Measurements from ENCODE around the gene CPEB3.
A peak's percentile ranks its signal among the peaks of the same experiment; 100 is the strongest.
"Not testable (repeated sequence)": the region's sequence is repeated elsewhere in the genome, so short reads cannot be mapped to it uniquely, and the experiment has no call there.

CPEB3 gene

DNA sequence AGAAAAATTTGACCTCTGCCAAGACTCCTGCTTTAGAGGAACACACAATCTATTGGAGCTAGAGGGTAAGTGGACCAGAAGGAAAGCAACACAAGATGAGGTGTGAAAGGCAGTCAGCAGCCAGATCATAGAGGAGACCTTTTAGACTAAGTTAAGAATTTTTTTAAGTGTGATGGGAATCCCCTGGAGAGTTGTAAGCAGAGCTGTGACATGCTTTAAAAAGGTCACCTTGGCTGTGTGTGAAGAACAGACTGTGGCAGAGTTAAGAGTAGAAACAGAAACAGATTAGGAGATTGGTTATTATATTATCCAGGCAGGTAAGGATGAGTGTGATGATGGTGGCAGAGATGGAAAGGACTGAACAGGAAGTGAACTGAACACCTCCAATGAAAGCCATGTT lies 23.5 kb downstream of the CPEB3 start:
- DNase-seq (ENCODE audit: low read depth): no peak

DNA sequence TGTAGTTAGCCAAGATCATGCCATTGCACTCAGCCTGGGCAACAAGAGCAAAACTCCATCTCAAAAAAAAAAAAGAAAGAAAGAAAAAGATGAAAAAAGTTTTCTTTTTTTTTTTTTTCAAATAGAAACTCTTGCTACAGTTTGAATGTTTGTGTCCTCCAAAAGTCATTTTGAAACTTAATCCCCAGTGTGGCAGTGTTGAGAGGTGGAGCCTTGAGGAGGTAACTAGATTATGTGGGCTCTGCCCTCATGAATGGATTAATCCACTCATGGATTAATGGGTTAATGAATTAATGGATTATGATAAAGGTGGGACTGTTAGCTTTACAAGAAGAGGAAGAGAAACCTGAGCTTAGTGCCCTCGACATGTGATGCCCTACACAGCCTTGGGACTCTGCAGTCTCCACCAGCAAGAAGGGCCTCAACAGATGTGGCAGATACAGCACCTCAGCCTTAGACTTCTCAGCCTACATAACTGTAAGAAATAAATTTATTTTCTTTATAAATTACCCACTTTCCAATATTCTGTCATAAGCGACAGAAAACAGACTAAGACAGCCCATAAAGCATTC lies 25.1 kb downstream of the CPEB3 start:
- DNase-seq (ENCODE audit: low read depth): no peak

DNA sequence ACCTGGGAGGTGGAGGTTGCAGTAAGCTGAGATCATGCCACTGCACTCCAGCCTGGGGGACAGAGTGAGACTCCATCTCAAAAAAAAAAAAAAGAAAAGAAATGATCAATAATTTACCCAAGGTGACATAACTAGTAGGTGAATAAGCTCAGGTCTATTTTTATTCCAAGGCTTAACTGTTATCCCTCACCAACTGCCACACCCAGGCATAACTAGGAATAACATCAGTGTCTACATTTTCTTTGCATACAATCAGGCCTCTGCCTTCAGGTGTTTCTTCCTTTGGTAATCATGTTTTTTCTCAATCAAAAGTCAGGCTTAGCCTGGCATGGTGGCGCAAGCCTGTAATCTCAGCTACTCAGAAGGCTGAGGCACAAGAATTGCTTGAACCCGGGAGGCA lies 26.6 kb downstream of the CPEB3 start:
- no peak for DNase-seq (ENCODE audit: low read depth)

DNA sequence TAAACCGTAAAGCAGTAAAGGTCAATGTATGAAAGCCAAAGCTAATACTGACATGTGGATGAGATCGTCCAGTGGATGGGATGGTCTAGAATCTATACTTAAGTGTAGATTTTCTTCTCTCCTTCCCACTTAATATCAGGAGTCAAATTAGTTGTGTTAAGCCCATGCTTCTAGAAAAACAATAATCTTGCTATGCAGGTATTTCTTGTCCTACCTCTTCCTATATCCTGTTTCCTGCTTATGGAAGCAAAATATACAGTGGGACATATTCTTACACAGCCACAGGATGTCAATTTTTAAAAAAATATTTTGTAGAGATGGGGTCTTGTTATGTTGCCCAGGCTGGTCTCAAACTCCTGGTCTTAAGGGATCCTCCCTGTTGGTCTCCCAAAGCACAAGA lies 27.5 kb downstream of the CPEB3 start:
- no peak for DNase-seq (ENCODE audit: low read depth)

DNA sequence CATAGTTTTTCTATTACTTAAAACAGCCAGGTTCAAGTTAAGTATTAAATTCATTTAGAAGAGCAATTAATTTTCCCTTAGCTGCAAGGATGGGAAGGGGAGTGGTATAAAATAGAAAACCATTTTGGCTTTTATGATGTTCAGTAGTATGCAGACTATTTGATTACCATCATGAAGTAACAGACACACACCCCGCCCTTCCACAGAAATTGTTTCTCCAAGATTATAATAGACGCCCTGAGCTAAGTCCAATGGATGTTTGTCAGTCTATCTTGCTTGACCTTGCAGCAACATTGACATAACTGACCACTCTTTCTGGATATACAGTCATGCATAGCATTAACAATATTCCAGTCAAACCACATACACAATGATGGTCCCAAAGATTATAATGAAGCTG lies 42.3 kb downstream of the CPEB3 start:
- DNase-seq (ENCODE audit: low read depth): no peak

DNA sequence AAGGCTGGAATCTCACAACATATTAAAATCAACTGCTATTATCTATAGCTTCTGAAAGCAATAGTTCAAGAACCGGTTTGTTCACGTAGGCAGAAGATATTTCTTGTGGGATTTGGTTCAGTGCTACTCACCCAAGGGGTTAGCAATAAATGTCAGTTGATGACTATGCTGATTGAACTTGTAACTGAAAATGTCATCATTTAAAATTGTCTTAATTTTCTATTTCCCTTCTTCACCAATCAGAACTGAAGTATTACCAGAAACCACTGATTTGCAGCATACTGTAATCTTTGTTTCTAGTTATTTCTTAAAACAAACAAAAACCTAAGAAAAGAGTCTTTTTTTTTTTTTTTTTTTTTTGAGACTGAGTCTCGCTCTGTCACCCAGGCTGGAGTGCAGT lies 46.1 kb downstream of the CPEB3 start:
- no peak for DNase-seq (ENCODE audit: low read depth)

DNA sequence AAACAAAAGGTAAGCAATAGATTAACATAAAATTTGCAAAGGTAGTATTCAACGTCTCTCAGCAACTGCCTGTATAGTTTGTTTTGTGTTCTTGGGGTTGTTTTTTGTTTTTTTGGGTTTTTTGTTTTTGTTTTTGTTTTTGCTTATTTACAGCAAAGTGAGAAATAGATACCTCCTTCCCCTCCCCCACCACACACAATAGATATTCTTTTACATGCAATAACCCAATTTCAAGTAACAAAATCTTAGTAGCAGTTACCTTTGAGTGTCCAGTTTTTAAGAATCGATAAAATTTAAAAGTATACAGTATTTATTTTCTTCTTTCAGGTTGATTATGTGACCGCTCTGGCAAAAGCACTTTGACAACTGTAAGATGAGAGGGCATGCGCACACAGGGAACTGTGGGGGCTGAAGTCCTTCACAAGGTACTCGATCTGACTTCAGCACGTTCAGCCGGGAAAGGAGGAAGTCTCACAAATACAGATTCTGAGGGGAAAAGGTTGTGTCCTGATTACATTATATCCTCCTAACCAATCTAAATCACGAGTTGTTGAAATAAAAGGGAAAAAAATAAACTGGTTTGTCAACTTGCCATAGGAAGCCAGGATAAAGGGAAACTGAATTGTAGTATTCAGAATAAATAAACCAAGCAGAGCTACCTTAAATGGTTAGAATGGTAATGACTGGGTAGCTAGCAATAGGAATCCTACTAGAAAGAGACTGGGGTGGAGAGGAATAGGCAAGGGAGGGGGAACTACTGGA lies 47.8 kb downstream of the CPEB3 start:
- DNase-seq (ENCODE audit: low read depth): peak; percentile 33

DNA sequence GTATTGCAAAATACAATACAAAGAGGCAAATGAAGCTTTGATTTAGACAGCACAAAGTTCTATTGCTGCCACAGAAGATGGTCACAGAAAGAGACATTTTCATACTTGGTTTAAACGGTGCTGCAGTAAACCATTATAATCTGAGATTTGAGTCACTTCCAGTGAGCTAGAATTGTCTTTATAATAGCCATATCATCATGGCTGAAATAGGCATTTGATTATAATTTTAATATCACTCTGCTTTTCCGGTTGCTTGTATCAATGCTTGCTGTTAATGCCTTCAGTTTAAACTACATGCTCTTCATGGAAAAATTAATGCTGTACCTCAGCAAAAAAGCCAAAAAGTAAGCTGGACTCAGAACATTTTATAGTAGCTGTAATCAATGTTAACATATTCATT lies 48.5 kb downstream of the CPEB3 start:
- no peak for DNase-seq (ENCODE audit: low read depth)

DNA sequence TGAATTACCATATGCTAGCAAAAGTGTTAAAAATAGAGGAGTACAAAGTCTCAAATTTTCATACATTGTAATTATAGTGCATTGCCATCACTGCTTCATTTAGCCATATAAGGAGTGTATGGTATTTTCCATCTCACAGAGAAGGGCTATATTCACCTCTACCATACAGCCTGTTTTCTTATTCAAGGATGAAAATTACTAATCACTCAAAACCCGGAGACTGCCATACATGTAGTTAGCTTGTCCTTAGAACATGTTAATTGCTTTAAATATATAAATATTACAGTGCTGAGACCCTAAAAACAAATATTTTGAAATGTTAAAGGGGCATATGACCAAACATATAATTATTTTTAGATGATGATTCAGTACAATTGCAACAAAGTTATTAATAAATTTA lies 49.4 kb downstream of the CPEB3 start:
- no peak for DNase-seq (ENCODE audit: low read depth)

DNA sequence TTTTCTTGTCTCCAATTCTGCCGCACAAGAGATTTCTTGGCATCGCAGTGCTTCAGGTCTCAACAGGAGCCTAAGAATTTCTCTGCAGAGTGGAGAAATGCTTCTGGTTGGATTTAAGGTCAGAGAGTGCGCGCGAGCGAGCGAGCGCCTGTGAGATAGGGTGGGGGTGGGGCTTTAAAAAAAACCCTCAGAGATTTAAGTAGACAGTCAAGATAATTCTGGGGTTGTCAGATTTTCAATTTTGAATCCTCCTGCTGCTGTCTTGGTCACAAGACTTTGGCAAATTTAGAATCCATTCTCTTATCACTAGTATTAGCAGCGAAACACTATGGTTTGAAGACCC lies 49.7 kb downstream of the CPEB3 start:
- no peak for DNase-seq (ENCODE audit: low read depth)

DNA sequence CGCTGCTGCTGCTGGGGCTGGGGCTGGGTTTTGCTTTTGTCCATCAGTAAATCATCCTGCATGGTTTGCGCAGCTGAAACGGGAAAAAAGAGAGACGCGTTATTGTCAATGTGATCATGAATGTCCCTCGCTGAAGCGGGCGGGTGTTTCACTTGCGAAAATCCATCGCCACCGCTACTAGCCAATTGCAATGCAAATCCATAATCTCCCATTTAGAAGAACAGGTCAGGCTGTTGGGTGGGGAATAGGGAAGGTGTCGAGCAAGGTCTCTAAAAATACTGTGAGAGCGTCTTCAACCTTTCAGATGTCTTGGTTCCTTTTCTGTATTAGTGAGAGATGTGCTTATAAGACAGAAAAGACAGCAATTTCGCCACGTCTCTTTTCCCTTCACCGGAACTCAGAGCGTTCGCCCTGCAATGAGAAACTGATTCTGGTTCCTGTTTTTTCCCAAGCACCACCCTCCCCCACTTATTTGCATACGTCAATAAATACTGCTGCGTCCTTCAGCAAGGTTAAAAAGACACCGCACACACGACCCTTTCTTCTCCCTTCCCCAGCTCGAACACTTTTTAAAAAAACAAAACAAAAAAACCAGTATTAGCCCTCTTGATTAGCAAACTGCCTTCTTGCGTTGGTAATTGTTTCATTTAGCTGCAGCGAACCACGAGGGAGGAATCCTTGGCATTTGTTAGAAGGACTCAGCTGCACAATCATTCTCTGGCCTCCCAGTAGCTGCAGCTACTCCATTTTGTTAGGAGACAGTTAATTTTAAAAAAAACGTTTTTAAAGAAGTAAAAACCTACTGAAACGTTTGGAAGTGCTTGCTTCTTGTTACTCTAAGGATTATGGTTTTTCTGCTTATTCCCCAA lies 50.4 kb downstream of the CPEB3 start:
- DNase-seq (ENCODE audit: low read depth): peak; percentile 9

DNA sequence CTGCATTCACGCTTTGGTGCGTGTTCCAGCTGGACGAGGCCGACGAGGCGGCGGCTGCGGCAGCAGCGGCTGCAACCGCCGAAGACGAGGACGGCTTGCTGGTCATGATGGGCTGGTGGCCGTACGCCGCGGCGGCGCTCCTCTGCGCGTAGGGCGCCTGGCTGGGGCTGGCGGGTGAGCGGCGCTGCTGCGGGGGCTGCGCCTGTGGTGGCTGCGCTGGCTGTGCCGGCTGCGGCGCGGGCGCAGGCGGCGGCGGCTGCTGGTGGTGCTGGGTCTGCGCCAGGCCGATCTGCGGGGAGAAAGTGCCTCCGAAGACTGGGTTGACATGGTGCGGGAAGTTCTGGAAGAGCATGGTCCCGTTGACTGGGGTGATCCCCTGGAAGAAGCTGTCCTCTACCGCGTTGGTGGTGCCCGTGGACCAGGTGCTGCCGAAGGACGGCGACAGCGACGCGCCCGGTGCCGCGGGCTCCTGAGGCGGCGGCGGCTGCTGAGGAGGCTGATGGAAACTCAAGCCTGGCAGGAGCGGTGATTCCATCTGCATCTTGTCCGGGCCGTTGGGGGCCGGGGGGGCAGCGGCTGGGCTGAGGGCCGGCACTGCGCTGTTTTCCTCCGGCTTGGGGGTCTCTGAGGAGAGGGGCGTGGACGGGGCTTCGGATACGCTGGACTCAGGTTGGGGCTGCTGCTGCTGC lies 51.1 kb downstream of the CPEB3 start:
- DNase-seq (ENCODE audit: low read depth): peak; percentile 12

DNA sequence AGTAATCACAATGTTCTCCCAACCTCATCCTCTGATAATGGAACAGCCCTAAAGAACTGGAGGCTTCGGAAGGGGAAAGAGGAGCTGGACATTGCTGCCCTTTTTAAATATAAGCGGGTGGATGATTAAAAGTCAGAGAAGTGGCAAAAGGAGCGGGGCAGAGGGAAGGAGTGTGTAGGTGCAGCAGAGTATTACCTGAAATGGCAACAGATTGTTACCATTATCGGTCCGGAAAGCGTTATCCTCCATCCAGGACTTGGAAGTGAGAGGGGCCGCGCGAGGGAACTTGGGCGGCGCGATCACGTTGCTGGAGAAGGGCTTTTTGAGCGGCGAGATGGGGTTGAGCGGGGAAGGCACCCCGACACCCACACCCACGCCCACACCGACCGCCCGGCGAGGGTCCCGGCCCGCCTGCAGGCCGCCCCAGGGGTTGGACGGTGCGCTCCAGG lies 51.7 kb downstream of the CPEB3 start:
- no peak for DNase-seq (ENCODE audit: low read depth)

DNA sequence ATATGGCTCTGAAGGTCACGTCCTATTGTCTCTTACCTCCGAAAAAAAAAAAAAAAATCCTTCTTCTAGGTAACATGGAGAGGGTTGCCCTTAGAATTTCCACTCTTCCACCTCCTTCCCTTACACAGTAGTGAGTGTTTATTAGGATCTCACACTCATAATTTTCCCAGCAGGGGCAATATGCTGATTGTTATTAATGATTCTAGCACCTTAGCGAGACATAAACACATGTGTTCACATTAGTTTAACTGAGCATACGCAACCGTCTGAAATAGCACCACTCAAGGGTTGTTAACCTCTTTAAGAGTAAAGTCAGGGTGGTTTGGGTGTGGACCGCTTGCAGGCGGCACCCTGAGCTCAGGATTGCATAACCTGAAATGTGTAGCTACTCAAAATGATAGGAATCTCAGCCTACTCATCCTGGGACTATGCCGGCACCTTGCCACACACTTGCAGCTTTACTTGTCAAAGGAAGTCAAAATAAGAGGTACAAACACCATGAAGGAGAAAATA lies 52.2 kb downstream of the CPEB3 start:
- DNase-seq (ENCODE audit: low read depth): no peak

DNA sequence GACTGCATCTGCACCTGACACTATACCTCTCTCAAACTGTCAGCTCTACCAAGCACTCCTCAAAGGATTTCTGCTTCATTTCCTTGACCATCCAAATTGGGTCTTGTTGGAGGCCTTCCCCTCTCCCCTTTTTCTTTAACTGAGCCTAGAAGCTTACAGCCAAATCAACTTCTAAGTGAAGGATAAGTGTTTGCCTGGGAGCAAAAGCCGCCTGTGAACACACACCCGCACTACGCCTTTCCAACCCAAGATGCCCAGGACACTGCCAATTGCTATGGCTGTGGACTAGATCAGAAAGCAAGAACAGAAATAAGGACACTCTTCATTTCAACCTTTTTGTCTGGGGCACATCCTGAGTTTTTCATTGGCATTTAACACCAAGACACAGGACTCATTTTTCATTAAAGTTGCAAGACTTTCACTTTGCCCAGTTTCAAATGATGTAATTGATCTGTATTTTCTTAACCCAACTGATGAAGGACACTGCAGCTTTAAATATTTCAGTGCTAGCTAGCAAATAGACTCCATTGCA lies 52.8 kb downstream of the CPEB3 start:
- DNase-seq (ENCODE audit: low read depth): no peak

DNA sequence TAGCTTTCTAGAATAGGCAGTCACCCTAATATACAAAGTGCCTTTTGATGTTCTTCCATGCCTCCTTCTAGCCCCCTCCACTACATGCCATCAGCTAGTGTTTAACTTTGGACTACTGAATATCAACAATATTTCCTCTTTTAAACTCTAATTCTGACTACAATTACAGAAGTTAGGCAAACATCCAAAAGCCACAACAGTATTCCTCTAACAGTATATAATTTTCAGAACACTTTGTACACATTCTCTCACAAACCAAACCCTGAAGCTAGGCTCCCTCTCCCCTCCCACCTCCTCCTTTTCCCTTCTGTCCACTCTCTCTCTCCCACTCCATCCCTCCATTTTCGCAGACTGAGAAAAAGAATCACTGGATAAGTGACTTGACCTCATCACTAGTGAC lies 59.7 kb downstream of the CPEB3 start:
- DNase-seq (ENCODE audit: low read depth): no peak

DNA sequence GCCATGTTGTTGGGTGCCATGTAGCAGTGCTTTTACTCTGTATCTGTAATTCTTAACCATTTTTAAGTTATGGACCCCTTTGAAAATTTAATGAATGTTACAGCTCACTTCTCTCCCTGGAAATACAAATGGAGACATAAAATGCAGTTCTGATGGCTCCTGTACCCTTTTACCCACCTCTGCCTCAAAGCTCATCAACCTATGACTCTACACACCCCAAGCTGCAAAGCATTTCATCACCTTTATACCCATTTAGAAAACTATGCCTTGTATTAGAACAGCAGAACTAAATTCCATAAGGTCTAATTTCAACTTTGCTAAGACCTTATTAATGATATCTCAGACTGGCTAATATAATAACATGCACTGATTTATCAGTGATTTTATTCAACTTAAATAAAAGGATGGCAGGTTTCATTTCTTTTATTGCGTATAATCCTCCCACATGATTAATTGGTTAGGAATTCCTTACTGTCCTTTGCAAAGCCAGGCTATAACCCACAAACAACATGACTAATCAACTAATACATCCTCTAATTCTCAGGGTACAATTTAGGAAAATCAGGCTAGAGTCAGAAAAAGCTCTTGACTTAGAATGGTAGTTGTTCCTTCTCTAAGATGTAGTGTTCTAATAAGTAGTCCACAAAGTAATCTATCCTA lies 68.1 kb downstream of the CPEB3 start:
- DNase-seq (ENCODE audit: low read depth): no peak

DNA sequence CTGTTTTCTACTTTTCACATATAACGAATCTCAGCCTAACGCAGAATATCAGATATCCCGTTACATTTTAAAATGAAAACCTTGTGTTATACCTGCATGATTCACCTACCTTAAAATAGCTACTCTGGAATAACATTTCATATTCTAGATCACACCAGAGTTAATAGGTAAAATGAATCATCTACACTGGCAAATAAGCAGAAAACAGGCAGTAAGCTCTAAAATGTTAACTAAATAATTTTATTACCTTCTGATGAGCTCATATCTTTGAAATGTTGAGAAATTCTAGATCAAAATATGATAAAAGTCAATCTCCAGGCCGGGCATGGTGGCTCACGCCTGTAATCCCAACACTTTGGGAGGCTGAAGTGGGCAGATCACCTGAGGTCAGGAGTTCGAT lies 71.3 kb downstream of the CPEB3 start:
- no peak for DNase-seq (ENCODE audit: low read depth)

DNA sequence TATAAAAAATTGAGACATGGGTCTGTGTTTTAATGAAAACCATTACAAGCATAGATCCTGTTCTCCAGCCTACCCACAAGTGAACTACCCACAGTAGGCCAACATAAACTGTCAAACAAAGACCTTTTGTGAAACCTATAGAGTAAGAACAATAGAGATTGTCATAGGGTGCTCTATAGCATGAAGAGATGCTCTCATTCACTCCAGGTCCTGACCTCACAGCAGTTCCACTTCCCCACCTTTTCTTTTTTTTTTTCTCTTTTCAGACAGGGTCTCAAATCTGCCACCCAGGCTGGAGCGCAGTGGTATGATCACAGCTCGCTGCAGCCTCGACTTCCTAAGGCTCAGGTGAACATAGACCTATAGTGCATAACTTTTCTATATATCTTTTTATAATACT lies 72.3 kb downstream of the CPEB3 start:
- no peak for DNase-seq (ENCODE audit: low read depth)

DNA sequence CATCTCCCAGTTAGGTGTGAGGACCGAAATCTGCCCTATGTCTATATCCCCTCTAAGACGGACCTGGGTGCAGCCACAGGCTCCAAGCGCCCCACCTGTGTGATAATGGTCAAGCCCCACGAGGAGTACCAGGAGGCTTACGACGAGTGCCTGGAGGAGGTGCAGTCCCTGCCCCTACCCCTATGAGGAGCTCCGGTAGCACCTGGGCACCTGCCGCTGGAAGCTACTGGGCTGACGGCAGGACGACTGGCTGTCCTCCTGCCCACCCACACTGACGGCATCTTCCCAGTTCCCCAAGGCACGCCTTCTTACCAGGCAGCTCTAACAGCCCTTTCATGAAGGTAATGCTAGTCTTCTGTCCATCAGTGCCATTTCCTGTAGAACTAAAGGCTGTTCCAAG lies 74.3 kb downstream of the CPEB3 start:
- DNase-seq (ENCODE audit: low read depth): not testable (repeated sequence)

DNA sequence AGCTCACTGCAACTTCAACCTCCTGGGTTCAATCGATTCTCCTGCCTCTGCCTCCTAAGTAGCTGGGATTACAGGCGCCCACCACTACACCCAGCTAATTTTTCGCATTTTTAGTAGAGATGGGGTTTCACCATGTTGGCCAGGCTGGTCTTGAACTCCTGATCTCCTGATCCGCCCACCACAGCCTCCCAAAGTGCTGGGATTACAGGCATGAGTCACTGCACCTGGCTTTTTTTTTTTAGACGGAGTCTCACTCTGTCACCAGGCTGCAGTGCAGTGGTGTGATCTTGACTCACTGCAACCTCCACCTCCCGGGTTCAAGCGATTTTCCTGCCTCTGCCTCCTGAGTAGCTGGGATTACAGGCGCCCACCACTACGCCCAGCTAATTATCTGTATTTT lies 75.7 kb downstream of the CPEB3 start:
- DNase-seq (ENCODE audit: low read depth): not testable (repeated sequence)

DNA sequence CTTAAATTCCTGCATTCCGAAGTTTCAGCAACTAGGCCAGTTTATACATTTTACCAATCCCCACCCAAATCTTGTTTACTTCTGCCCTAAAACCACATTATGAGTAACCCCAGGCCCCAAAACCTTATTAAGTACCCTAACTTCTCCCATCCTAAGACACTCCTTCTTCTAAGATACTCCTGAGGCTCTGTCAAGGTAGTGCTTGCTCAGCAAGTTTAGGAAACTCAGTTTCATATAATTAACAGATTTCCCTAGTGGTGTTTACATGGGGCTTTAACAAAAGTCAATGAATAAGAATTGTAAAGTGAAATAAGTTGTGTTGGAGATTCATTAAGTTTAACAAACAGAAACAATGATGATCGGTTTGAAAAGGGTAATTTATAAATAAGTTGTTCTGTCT lies 77.8 kb downstream of the CPEB3 start:
- no peak for DNase-seq (ENCODE audit: low read depth)
